NCI-H526 treated with DMSO at 0.1 percent for 48 hours (cell line): Measurements from ENCODE around the gene KRTAP10-4.
"Not testable (repeated sequence)": the region's sequence is repeated elsewhere in the genome, so short reads cannot be mapped to it uniquely, and the experiment has no call there.

ENCODE experiments used
- DNase-seq: peaks from one replicate; lab custom pipeline; 2025; lab: John Stamatoyannopoulos, UW

KRTAP10-4 gene

GRCh38 chr21:44573630-44574456 lies at the start of gene KRTAP10-4:
Gene KRTAP10-4, plus strand, starts transcription at chr21:44573729. Its CDS starts 30 bp downstream, at chr21:44573759.
- DNase-seq: not testable (repeated sequence)

- no peak for DNase-seq
Observed at GRCh38 chr21:44524414-44525371, 48.8 kb upstream of the KRTAP10-4 start.

- no peak for DNase-seq
Observed at GRCh38 chr21:44525391-44526095, 48.0 kb upstream of the KRTAP10-4 start.

GRCh38 chr21:44526096-44526997 lies 47.2 kb upstream of the KRTAP10-4 start:
- no peak for DNase-seq

GRCh38 chr21:44527156-44527982 lies 46.2 kb upstream of the KRTAP10-4 start:
- no peak for DNase-seq

GRCh38 chr21:44527983-44528633 lies 45.4 kb upstream of the KRTAP10-4 start:
- DNase-seq: no peak

GRCh38 chr21:44528634-44528995 lies 44.9 kb upstream of the KRTAP10-4 start:
- no peak for DNase-seq

- DNase-seq: no peak
Observed at GRCh38 chr21:44529011-44529421, 44.5 kb upstream of the KRTAP10-4 start.

- no peak for DNase-seq
Observed at GRCh38 chr21:44529503-44530125, 43.9 kb upstream of the KRTAP10-4 start.

GRCh38 chr21:44530221-44530902 lies 43.2 kb upstream of the KRTAP10-4 start:
- no peak for DNase-seq

- DNase-seq: no peak
Observed at GRCh38 chr21:44530903-44531605, 42.5 kb upstream of the KRTAP10-4 start.

GRCh38 chr21:44531606-44532564 lies 41.6 kb upstream of the KRTAP10-4 start:
- DNase-seq: no peak

- DNase-seq: no peak
Observed at GRCh38 chr21:44532712-44533111, 40.8 kb upstream of the KRTAP10-4 start.

- DNase-seq: no peak
Observed at GRCh38 chr21:44533121-44533890, 40.2 kb upstream of the KRTAP10-4 start.

GRCh38 chr21:44533891-44534627 lies 39.5 kb upstream of the KRTAP10-4 start:
- DNase-seq: no peak
